ENCODE results near the gene LRGUK. TPM values are rescaled to one million over a fixed set of nuclear protein-coding genes. Genes with fewer than 3 reads are reported as not detected.

LRGUK gene
- total and polyA plus RNA-seq, 2 of the 8 experiments (the other 6 are each of a cell fraction or from before 2014, with no cell fraction given) = 1.5 to 3.6 TPM

DNA sequence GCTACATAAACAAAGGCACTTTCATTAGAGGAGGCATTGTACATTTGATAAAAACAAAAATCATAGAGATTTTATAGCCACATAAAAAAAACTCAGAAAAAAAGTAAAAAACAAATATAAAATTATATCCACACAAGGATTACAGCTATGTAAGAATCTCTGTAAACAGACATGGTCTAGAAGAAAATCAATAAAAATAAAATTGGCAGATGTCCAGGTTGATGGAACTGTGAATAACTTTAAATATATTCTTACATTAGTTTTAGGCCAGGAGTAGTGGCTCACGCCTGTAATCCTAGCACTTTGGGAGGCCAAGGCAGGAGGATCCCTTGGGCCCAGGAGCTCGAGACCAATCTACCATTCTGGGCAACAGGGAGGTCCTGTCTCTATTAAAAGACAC, 170.3 kb downstream of the LRGUK start:
- H3K27me3 ChIP-seq (replicated peaks in 1 of 4; ENCODE audit: control insufficient read depth in 3 of 4, extremely low read depth in 1 of 4, insufficient read depth in 3 of 4, low read length in 3 of 4) = peaks cover 0 to 1% (median 0%) of the 10 kb centered on the region in 4 experiments; a peak in 1 of 7 replicates
- H3K9me3 ChIP-seq (ENCODE audit: insufficient read depth in 2 of 2, low read depth in 1 of 2, low read length in 1 of 2) = no peaks in the 10 kb centered on the region
- no peak overlapping the region for H2BK120ac ChIP-seq (replicated peaks; ENCODE audit: low read depth, low read length)
- no peak overlapping the region for H2AFZ ChIP-seq (ENCODE audit: low read length)
- no peak overlapping the region for H4K91ac ChIP-seq (replicated peaks; ENCODE audit: insufficient read length, low read length)
- no peak overlapping the region for H3K18ac ChIP-seq (ENCODE audit: extremely low read depth, low read length)
- H4K8ac ChIP-seq (ENCODE audit: extremely low read depth, insufficient read depth, low read length) = no peak overlapping the region
- peaks cover 0 to 2% of the 10 kb centered on the region in 2 experiments for H4K20me1 ChIP-seq (replicated peaks in 1 of 2; ENCODE audit: control insufficient read depth in 1 of 2, insufficient read depth in 2 of 2, low read length in 2 of 2)
- no peaks in the 10 kb centered on the region for H3K79me1 ChIP-seq (ENCODE audit: low read depth, low read length)
- no peak overlapping the region for H3K4me2 ChIP-seq (ENCODE audit: insufficient read depth in 1 of 2, low read depth in 2 of 2, low read length in 2 of 2)
- H3K14ac ChIP-seq (ENCODE audit: insufficient read length) = no peak overlapping the region
- no peak overlapping the region for H2AK5ac ChIP-seq (ENCODE audit: low read depth, low read length)
- no peaks in the 10 kb centered on the region for H3K23me2 ChIP-seq (ENCODE audit: low read depth, low read length)
- no peak overlapping the region for H4K5ac ChIP-seq (ENCODE audit: insufficient read length, low read depth, low read length)
- H3K36me3 ChIP-seq (ENCODE audit: control insufficient read depth in 2 of 4, insufficient read depth in 4 of 4, low read length in 3 of 4) = peaks cover 0 to 45% (median 18%) of the 10 kb centered on the region in 4 experiments; a peak in 5 of 8 replicates
- no peak overlapping the region for H3K9ac ChIP-seq (replicated peaks in 1 of 4; ENCODE audit: extremely low read depth in 1 of 4, low read depth in 3 of 4, low read length in 3 of 4)
- no peak overlapping the region for H2BK20ac ChIP-seq (ENCODE audit: low read length)
- H3K4ac ChIP-seq (replicated peaks; ENCODE audit: insufficient read length, low read depth, low read length) = no peak overlapping the region
- H3K79me2 ChIP-seq (ENCODE audit: control insufficient read depth in 1 of 2, insufficient read depth in 2 of 2, low read length in 2 of 2) = no peaks in the 10 kb centered on the region
- CTCF ChIA-PET (ENCODE audit: partially characterized antibody) = interaction anchor here (1.2 kb wide), 1 partner anchor 60 kb away, joined by 3 read pairs; no protein-coding TSS in a partner anchor
- H2BK15ac ChIP-seq (ENCODE audit: low read length) = no peak overlapping the region
- POLR2A ChIA-PET (ENCODE audit: partially characterized antibody) = no interaction called here
- H2BK12ac ChIP-seq (ENCODE audit: low read depth, low read length) = no peak overlapping the region
- 96% methylated on average over 2 of the region's 2 CpGs; no CpG with 5 or more reads in 1 of the 2 experiments for WGBS, 2 experiments (ENCODE audit: extremely low coverage in 1 of 2, insufficient coverage in 1 of 2, insufficient read length in 1 of 2, insufficient replicate concordance in 2 of 2, low coverage in 1 of 2, low lambda C conversion rate in 2 of 2, missing lambda C conversion rate in 1 of 2)
- no peak overlapping the region for H2BK5ac ChIP-seq (ENCODE audit: low read depth, low read length)
- H3K56ac ChIP-seq (replicated peaks; ENCODE audit: insufficient read length, low read depth, low read length) = no peak overlapping the region
- no peak overlapping the region for H3K4me3 ChIP-seq (ENCODE audit: extremely low read depth in 1 of 4, insufficient read depth in 2 of 4, low read depth in 3 of 4, low read length in 4 of 4)
- no peak for DNase-seq (ENCODE audit: low read depth in 1 of 2, low spot score in 2 of 2)
- no peaks in the 10 kb centered on the region for H3K4me1 ChIP-seq (replicated peaks in 1 of 4; ENCODE audit: control insufficient read depth in 3 of 4, insufficient read depth in 4 of 4, low read length in 3 of 4)
- H3K23ac ChIP-seq (ENCODE audit: insufficient read length) = no peak overlapping the region
- no peak overlapping the region for H3K27ac ChIP-seq (ENCODE audit: low read depth, low read length)
- no peak for FAIRE-seq
- no peak for TF ChIP-seq POLR2A (IDR thresholded peaks at IDR 0.05; ENCODE audit: control extremely low read depth in 1 of 2, low read depth in 2 of 2, low read length in 2 of 2)
- no peak for TF ChIP-seq GABPA (IDR thresholded peaks at IDR 0.05; ENCODE audit: borderline replicate concordance, insufficient read depth, low read length)
- TF ChIP-seq PHF8 (conservative IDR thresholded peaks at IDR 0.05; ENCODE audit: low read depth, low read length) = no peak
- TF ChIP-seq SAP30 (IDR thresholded peaks at IDR 0.05; ENCODE audit: insufficient read depth, insufficient replicate concordance, low read length) = no peak
- TF ChIP-seq ZNF274 (IDR thresholded peaks at IDR 0.05; ENCODE audit: borderline replicate concordance, extremely low read depth, low read length) = no peak
- no peak for TF ChIP-seq EZH2 (IDR thresholded peaks at IDR 0.05; ENCODE audit: low read depth, low read length, severe bottlenecking)
- no peak for TF ChIP-seq SUZ12 (IDR thresholded peaks at IDR 0.05; ENCODE audit: low read length)
- TF ChIP-seq, protein P1, sequence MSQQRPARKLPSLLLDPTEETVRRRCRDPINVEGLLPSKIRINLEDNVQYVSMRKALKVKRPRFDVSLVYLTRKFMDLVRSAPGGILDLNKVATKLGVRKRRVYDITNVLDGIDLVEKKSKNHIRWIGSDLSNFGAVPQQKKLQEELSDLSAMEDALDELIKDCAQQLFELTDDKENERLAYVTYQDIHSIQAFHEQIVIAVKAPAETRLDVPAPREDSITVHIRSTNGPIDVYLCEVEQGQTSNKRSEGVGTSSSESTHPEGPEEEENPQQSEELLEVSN (IDR thresholded peaks at IDR 0.05) = no peak
- no peak for TF ChIP-seq POLR2AphosphoS5 (IDR thresholded peaks at IDR 0.05; ENCODE audit: low read depth, low read length)
- no peak for TF ChIP-seq HDAC6 (IDR thresholded peaks at IDR 0.05; ENCODE audit: low read depth, low read length)
- TF ChIP-seq, protein P2, sequence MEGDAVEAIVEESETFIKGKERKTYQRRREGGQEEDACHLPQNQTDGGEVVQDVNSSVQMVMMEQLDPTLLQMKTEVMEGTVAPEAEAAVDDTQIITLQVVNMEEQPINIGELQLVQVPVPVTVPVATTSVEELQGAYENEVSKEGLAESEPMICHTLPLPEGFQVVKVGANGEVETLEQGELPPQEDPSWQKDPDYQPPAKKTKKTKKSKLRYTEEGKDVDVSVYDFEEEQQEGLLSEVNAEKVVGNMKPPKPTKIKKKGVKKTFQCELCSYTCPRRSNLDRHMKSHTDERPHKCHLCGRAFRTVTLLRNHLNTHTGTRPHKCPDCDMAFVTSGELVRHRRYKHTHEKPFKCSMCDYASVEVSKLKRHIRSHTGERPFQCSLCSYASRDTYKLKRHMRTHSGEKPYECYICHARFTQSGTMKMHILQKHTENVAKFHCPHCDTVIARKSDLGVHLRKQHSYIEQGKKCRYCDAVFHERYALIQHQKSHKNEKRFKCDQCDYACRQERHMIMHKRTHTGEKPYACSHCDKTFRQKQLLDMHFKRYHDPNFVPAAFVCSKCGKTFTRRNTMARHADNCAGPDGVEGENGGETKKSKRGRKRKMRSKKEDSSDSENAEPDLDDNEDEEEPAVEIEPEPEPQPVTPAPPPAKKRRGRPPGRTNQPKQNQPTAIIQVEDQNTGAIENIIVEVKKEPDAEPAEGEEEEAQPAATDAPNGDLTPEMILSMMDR (IDR thresholded peaks at IDR 0.05; ENCODE audit: control extremely low read depth in 1 of 3, insufficient read depth in 1 of 3, low read depth in 1 of 3, low read length in 3 of 3) = no peak
